Neuronal stem cell (in vitro differentiated cells): ENCODE data around the gene CELF4.

ENCODE experiments used
- DNase-seq: peaks from one replicate; pipeline ENCODE4 v3.0.0-alpha.2; 2013; ENCODE audit warnings: low spot score
- H2AFZ ChIP-seq: one replicate; pipeline ENCODE4 v1.6.1; 2013; ENCODE audit warnings: mild to moderate bottlenecking, low read length, inconsistent platforms
- H2AK5ac ChIP-seq: 2 replicates; pipeline ENCODE4 v1.6.1; 2013; ENCODE audit warnings: low read depth, mild to moderate bottlenecking, inconsistent platforms, low read length, moderate library complexity, mixed read lengths
- H2BK120ac ChIP-seq: 2 replicates; pipeline ENCODE4 v1.6.1; 2013; ENCODE audit warnings: low read depth, mild to moderate bottlenecking, inconsistent platforms, low read length, moderate library complexity, mixed read lengths
- H2BK12ac ChIP-seq: one replicate; pipeline ENCODE4 v1.6.1; 2013; ENCODE audit warnings: low read length, inconsistent platforms
- H2BK15ac ChIP-seq: 2 replicates; pipeline ENCODE4 v1.6.1; 2013; ENCODE audit warnings: mild to moderate bottlenecking, low read length, inconsistent platforms, mixed read lengths
- H2BK5ac ChIP-seq: one replicate; pipeline ENCODE4 v1.6.1; 2013; ENCODE audit warnings: inconsistent platforms, mild to moderate bottlenecking, low read length, moderate library complexity
- H3K14ac ChIP-seq: one replicate; pipeline ENCODE4 v1.6.1; 2013; ENCODE audit warnings: low read length, inconsistent platforms
- H3K18ac ChIP-seq: 2 replicates; pipeline ENCODE4 v1.6.1; 2013; ENCODE audit warnings: low read length, inconsistent platforms
- H3K23ac ChIP-seq: 2 replicates; pipeline ENCODE4 v1.6.1; 2013; ENCODE audit warnings: low read depth, mild to moderate bottlenecking, mixed read lengths, low read length, inconsistent platforms; ENCODE audit not compliant: poor library complexity
- H3K27ac ChIP-seq: replicated peaks from 3 replicates; pipeline ENCODE4 v1.5.1; 2013; ENCODE audit warnings: low read length, inconsistent platforms
- H3K27me3 ChIP-seq, 3 experiments: 2 replicates each; pipeline ENCODE4 v1.6.1; 2013; ENCODE audit warnings: low read length in 3 of 3, mild to moderate bottlenecking in 2 of 3, inconsistent platforms in 1 of 3, low read depth in 1 of 3, mixed read lengths in 1 of 3, moderate library complexity in 1 of 3; ENCODE audit not compliant: control insufficient read depth in 3 of 3, insufficient read depth in 3 of 3
- H3K36me3 ChIP-seq, 2 donors: replicated peaks in 1 of 2; 2 replicates each; pipeline ENCODE4 v1.6.1; 2013; ENCODE audit warnings: low read length in 2 of 2; ENCODE audit not compliant: control insufficient read depth in 2 of 2, insufficient read depth in 2 of 2
- H3K4ac ChIP-seq: 2 replicates; pipeline ENCODE4 v1.6.1; 2013; ENCODE audit warnings: inconsistent platforms, mild to moderate bottlenecking, low read length, moderate library complexity
- H3K4me1 ChIP-seq, 2 donors: 1 replicate in 1 of 2; 2 replicates in 1 of 2; pipeline ENCODE4 v1.6.1; 2013; ENCODE audit warnings: low read length in 2 of 2, low read depth in 1 of 2; ENCODE audit not compliant: control insufficient read depth in 2 of 2, insufficient read depth in 1 of 2
- H3K4me2 ChIP-seq: one replicate; pipeline ENCODE4 v1.6.1; 2013; ENCODE audit warnings: mild to moderate bottlenecking, low read length, inconsistent platforms; ENCODE audit not compliant: insufficient read depth, poor library complexity, severe bottlenecking
- H3K4me3 ChIP-seq, 2 donors: 2 replicates each; pipeline ENCODE4 v1.5.1; 2013; ENCODE audit warnings: low read length in 2 of 2, mild to moderate bottlenecking in 2 of 2, inconsistent platforms in 1 of 2, moderate library complexity in 1 of 2
- H3K79me1 ChIP-seq: one replicate; pipeline ENCODE4 v1.6.1; 2013; ENCODE audit warnings: low read depth, mild to moderate bottlenecking, inconsistent platforms, low read length, moderate library complexity
- H3K9ac ChIP-seq: one replicate; pipeline ENCODE4 v1.6.1; 2013; ENCODE audit warnings: mild to moderate bottlenecking, low read depth, low read length, inconsistent platforms; ENCODE audit not compliant: poor library complexity
- H3K9me3 ChIP-seq, 2 donors: replicated peaks in 1 of 2; 2 replicates each; pipeline versions ENCODE3 to v1.6.1; 2013; ENCODE audit warnings: low read length in 2 of 2, mild to moderate bottlenecking in 2 of 2, inconsistent platforms in 1 of 2, low read depth in 1 of 2, mixed read lengths in 1 of 2, moderate library complexity in 1 of 2; ENCODE audit not compliant: control insufficient read depth in 2 of 2, insufficient read depth in 1 of 2
- H4K8ac ChIP-seq: one replicate; pipeline ENCODE4 v1.6.1; 2013; ENCODE audit warnings: low read depth, mild to moderate bottlenecking, inconsistent platforms, low read length, moderate library complexity
- H4K91ac ChIP-seq: one replicate; pipeline ENCODE4 v1.6.1; 2013; ENCODE audit warnings: low read length, low read depth, mild to moderate bottlenecking, inconsistent platforms; ENCODE audit not compliant: poor library complexity
- WGBS, 2 donors: extraction: QIAGEN DNeasy Blood & Tissue Kit; methylation state at CpG; one replicate each; pipeline ENCODE4 v1.1.7; 2013; ENCODE audit warnings: missing lambda C conversion rate in 2 of 2, mixed read lengths in 1 of 2; ENCODE audit not compliant: insufficient read length in 2 of 2, insufficient replicate concordance in 1 of 2; ENCODE audit errors: extremely low coverage in 2 of 2; 5-methylcytosine and 5-hydroxymethylcytosine counted together

Gene CELF4

DNA sequence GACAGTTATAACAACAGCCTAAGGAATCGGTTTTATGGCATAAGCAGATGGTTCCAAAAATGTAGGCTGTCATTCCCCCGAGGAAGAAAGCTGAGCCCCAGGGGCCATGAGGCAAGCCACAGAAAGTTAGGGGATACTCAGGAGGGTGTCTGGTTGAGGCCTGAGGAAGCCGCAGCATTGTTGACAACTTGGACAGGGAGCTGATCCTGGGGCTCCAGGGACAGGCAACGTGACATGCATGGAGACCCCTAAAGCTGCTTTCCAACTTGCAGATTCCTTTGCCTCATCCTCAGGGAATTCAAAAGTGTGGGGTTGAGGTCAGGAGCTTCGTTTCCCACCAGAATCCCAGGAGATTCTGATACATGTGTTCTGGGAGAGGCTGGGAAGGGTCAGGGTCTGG is 20.9 kb downstream of the CELF4 start:
- no peak overlapping the region for H2BK120ac ChIP-seq
- WGBS, 2 donors, result no CpG with 5 or more reads among the region's 5 CpGs

DNA sequence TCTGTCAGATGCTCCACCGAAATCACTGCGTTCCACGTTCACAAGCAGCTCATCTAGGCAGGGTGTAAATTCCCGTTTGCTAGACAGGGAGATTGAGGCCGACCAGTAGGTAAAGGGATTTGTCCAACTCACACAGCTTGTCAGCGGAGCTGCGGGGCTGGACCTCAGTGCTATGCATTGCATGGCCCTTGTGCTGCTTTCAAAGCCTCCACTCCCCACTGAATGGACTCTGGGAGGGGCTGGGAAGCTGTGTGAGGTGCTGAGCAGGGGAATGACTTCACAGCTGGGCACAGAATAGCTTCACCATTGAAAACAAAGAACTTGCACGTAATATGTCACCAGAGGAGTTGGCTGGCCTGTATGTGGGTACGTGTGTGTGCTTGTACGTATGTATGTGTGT is 21.4 kb downstream of the CELF4 start:
- Histone ChIP-seq H3K4me1 (peaks cover 0 to 17% of the 10 kb centered on the region in 2 donors), H2BK12ac (no peak overlapping the region), H4K91ac (no peak overlapping the region), H3K27me3 (peaks cover 0 to 13% (median under 1%) of the 10 kb centered on the region in 3 experiments), H3K4me3 (no peak overlapping the region), H3K27ac (no peak overlapping the region), H3K18ac (no peak overlapping the region), H3K36me3 (no peaks in the 10 kb centered on the region), H3K79me1 (no peaks in the 10 kb centered on the region), H3K9me3 (no peaks in the 10 kb centered on the region), H2BK120ac (no peak overlapping the region), H3K9ac (no peak overlapping the region), H2AK5ac (no peak overlapping the region), H3K4me2 (no peak overlapping the region), H3K4ac (no peak overlapping the region), H4K8ac (no peak overlapping the region), H2BK15ac (no peak overlapping the region), H3K14ac (no peak overlapping the region), H2BK5ac (no peak overlapping the region), H2AFZ (no peak overlapping the region), H3K23ac (no peak overlapping the region)
- WGBS, 2 donors, result no CpG with 5 or more reads among the region's 10 CpGs
- DNase-seq, result no peak

More for the DNA sequence above, 20.9 kb downstream of the CELF4 start:
- no peak overlapping the region for H3K9ac ChIP-seq
- H2BK5ac ChIP-seq, result no peak overlapping the region
- H3K79me1 ChIP-seq, result no peaks in the 10 kb centered on the region
- H3K27me3 ChIP-seq, result peaks cover 0 to 10% (median 0%) of the 10 kb centered on the region in 3 experiments
- H3K27ac ChIP-seq, result no peak overlapping the region
- DNase-seq, result no peak
- H3K18ac ChIP-seq, result peak overlapping the region; percentile 71
- no peak overlapping the region for H2BK12ac ChIP-seq
- H3K14ac ChIP-seq, result peak overlapping the region; percentile 39
- no peak overlapping the region for H2AFZ ChIP-seq
- no peak overlapping the region for H4K91ac ChIP-seq
- no peak overlapping the region for H3K23ac ChIP-seq
- peak overlapping the region; percentile 40 for H2AK5ac ChIP-seq
- H3K4me3 ChIP-seq, result no peak overlapping the region
- H3K36me3 ChIP-seq, result no peaks in the 10 kb centered on the region
- no peak overlapping the region for H3K4me2 ChIP-seq
- no peaks in the 10 kb centered on the region for H3K9me3 ChIP-seq
- H3K4me1 ChIP-seq, result peaks cover 0 to 17% of the 10 kb centered on the region in 2 donors
- no peak overlapping the region for H3K4ac ChIP-seq
- H4K8ac ChIP-seq, result no peak overlapping the region
- peak overlapping the region; percentile 34 for H2BK15ac ChIP-seq

GRCh38 chr18:37543321-37543720 is 22.3 kb downstream of the CELF4 start:
- H3K36me3 ChIP-seq, result no peaks in the 10 kb centered on the region
- H2AK5ac ChIP-seq, result no peak overlapping the region
- H3K4me3 ChIP-seq, result no peak overlapping the region
- H3K4me1 ChIP-seq, result peaks cover 0 to 19% of the 10 kb centered on the region in 2 donors
- H3K14ac ChIP-seq, result no peak overlapping the region
- no peak overlapping the region for H3K23ac ChIP-seq
- H2BK12ac ChIP-seq, result no peak overlapping the region
- H2BK120ac ChIP-seq, result no peak overlapping the region
- DNase-seq, result no peak
- H3K27me3 ChIP-seq, result peaks cover 0 to 21% (median 9%) of the 10 kb centered on the region in 3 experiments
- no peak overlapping the region for H4K8ac ChIP-seq
- no peak overlapping the region for H2BK5ac ChIP-seq
- H3K9me3 ChIP-seq, result no peaks in the 10 kb centered on the region
- H3K9ac ChIP-seq, result no peak overlapping the region
- no peak overlapping the region for H3K4ac ChIP-seq
- no peak overlapping the region for H2AFZ ChIP-seq
- WGBS, 2 donors, result no CpG with 5 or more reads among the region's 4 CpGs
- no peaks in the 10 kb centered on the region for H3K79me1 ChIP-seq
- H3K18ac ChIP-seq, result peak overlapping the region; percentile 38
- H4K91ac ChIP-seq, result no peak overlapping the region
- H2BK15ac ChIP-seq, result peak overlapping the region; percentile 65
- no peak overlapping the region for H3K27ac ChIP-seq
- H3K4me2 ChIP-seq, result no peak overlapping the region

- no peak overlapping the region for H3K4me2 ChIP-seq
- H3K36me3 ChIP-seq, result no peaks in the 10 kb centered on the region
- H3K4ac ChIP-seq, result no peak overlapping the region
- H3K9me3 ChIP-seq, result no peaks in the 10 kb centered on the region
- peaks cover 0 to 19% of the 10 kb centered on the region in 2 donors for H3K4me1 ChIP-seq
- H2BK15ac ChIP-seq, result no peak overlapping the region
- no peak overlapping the region for H2AFZ ChIP-seq
- no peak overlapping the region for H2BK120ac ChIP-seq
- no peak overlapping the region for H4K8ac ChIP-seq
- DNase-seq, result no peak
- WGBS, 2 donors, result no CpG with 5 or more reads among the region's 7 CpGs
- no peak overlapping the region for H3K9ac ChIP-seq
- H3K27ac ChIP-seq, result no peak overlapping the region
- H3K14ac ChIP-seq, result no peak overlapping the region
- H4K91ac ChIP-seq, result no peak overlapping the region
- no peak overlapping the region for H3K18ac ChIP-seq
- no peak overlapping the region for H2AK5ac ChIP-seq
- H2BK12ac ChIP-seq, result no peak overlapping the region
- no peak overlapping the region for H3K23ac ChIP-seq
- peaks cover 0 to 37% (median 13%) of the 10 kb centered on the region in 3 experiments for H3K27me3 ChIP-seq
- no peak overlapping the region for H3K4me3 ChIP-seq
- H3K79me1 ChIP-seq, result no peaks in the 10 kb centered on the region
- H2BK5ac ChIP-seq, result no peak overlapping the region
Measured at GRCh38 chr18:37541517-37541916, 24.1 kb downstream of the CELF4 start.
